GM12878 (cell line): ENCODE measurements around the gene GJD3. TPM values are rescaled to one million over a fixed set of nuclear protein-coding genes. Genes with fewer than 3 reads are reported as not detected.
A peak's percentile ranks its signal among the peaks of the same experiment; 100 is the strongest.

Source experiments
- ATAC-seq: fragments of 200-7000 bp; cut with Tn5 transposase; 3 replicates; pipeline ENCODE4 v1.9.1; 2020; ENCODE audit warnings: mild to moderate bottlenecking, moderate library complexity
- BruUV-seq: library from RNA; stranded (reverse); fragments of 400-500 nt; replicated peaks from 2 replicates; lab custom pipeline; 2021; lab: Mats Ljungman, UMichigan
- CTCF ChIA-PET: fragments of 300-600 bp; sonication (Branson Sonifier 250); formaldehyde crosslinking; extraction: SDS; loops from one replicate; lab custom pipeline; 2021; ENCODE audit warnings: inconsistent platforms; lab: Yijun Ruan, JAX
- POLR2A ChIA-PET: fragments of 350-600 bp; formaldehyde crosslinking; extraction: SDS; loops from one replicate; lab custom pipeline; 2021; ENCODE audit warnings: inconsistent platforms; lab: Charles Lee
- RAD21 ChIA-PET: fragments of 300-600 bp; sonication (Branson Sonifier 250); formaldehyde crosslinking; loops from one replicate; lab custom pipeline; 2023; ENCODE audit warnings: antibody characterized with exemption; ENCODE audit not compliant: unreplicated experiment; lab: Charles Lee
- SMC1A ChIA-PET: fragments of 300-600 bp; sonication (Branson Sonifier 250); formaldehyde crosslinking; loops from one replicate; lab custom pipeline; 2023; ENCODE audit not compliant: unreplicated experiment, uncharacterized antibody; lab: Charles Lee
- DNase-seq: peaks from one replicate; pipeline ENCODE4 v3.0.0-alpha.2; 2011; ENCODE audit warnings: low read depth, low spot score
- FAIRE-seq: peaks from 3 replicates; lab custom pipeline; 2011; peaks lifted over from hg19 to GRCh38; lab: Jason Lieb, UNC
- H2AFZ ChIP-seq: 2 replicates; pipeline ENCODE4 v1.6.0; 2011; ENCODE audit warnings: low read depth, low read length, control low read depth; ENCODE audit not compliant: control insufficient read depth
- H3K27ac ChIP-seq: 2 replicates; pipeline ENCODE4 v1.5.1; 2011; ENCODE audit warnings: control low read depth; ENCODE audit not compliant: control insufficient read depth, insufficient read depth
- H3K27me3 ChIP-seq, 2 experiments: replicated peaks in 1 of 2; 2 replicates each; pipeline versions ENCODE4 v1.6.0 to v1.6.1; 2011; ENCODE audit warnings: low read length in 1 of 2; ENCODE audit not compliant: control insufficient read depth in 2 of 2, insufficient read depth in 2 of 2
- H3K36me3 ChIP-seq, 2 experiments: 2 replicates each; pipeline ENCODE4 v1.5.1; 2011; ENCODE audit warnings: low read length in 1 of 2; ENCODE audit not compliant: control insufficient read depth in 2 of 2, insufficient read depth in 2 of 2
- H3K4me1 ChIP-seq: 2 replicates; pipeline ENCODE4 v1.6.1; 2011; ENCODE audit warnings: mild to moderate bottlenecking, low read length, moderate library complexity, mixed read lengths; ENCODE audit not compliant: control insufficient read depth, insufficient read depth
- H3K4me2 ChIP-seq: 2 replicates; pipeline ENCODE4 v1.6.0; 2011; ENCODE audit warnings: control low read depth; ENCODE audit not compliant: control insufficient read depth, insufficient read depth
- H3K4me3 ChIP-seq: fragments of 200-600 bp; sonication (generic); 2 replicates; pipeline ENCODE4 v1.5.1; 2016
- H3K79me2 ChIP-seq: 2 replicates; pipeline ENCODE4 v1.6.0; 2011; ENCODE audit warnings: low read length; ENCODE audit not compliant: control insufficient read depth, insufficient read depth
- H3K9ac ChIP-seq: 2 replicates; pipeline ENCODE4 v1.8.0; 2011; ENCODE audit warnings: low read length, control low read depth, mixed read lengths; ENCODE audit not compliant: control insufficient read depth, insufficient read depth
- H3K9me3 ChIP-seq: replicated peaks from 3 replicates; pipeline ENCODE4 v1.5.1; 2011; ENCODE audit warnings: mild to moderate bottlenecking, low read length; ENCODE audit not compliant: control insufficient read depth, insufficient read depth
- H4K20me1 ChIP-seq: 2 replicates; pipeline ENCODE4 v1.6.0; 2011; ENCODE audit not compliant: control insufficient read depth, insufficient read depth
- CBX5 ChIP-seq: sonication (generic); IDR thresholded peaks from 2 replicates; pipeline ENCODE4 v1.6.1; 2016; ENCODE audit warnings: low read depth, moderate library complexity, mild to moderate bottlenecking, inconsistent platforms
- CHD1 ChIP-seq: IDR thresholded peaks from 2 replicates; pipeline ENCODE4 v1.6.1; 2012; ENCODE audit warnings: low read depth, low read length, improper control_type of control experiment
- EZH2 ChIP-seq: IDR thresholded peaks from 2 replicates; pipeline ENCODE4 v1.6.1; 2012; ENCODE audit warnings: low read depth, mild to moderate bottlenecking, control low read depth, inconsistent platforms, low read length, borderline replicate concordance; ENCODE audit not compliant: control insufficient read depth
- IKZF2 ChIP-seq, 2 experiments: fragments of 450-650 bp; IDR thresholded peaks; 2 replicates each; pipeline ENCODE4 v1.6.1; 2017; ENCODE audit warnings: mild to moderate bottlenecking in 2 of 2, moderate library complexity in 2 of 2
- MTA2 ChIP-seq: fragments of 450-650 bp; IDR thresholded peaks from 2 replicates; pipeline ENCODE4 v1.6.1; 2016; ENCODE audit warnings: low read depth, mild to moderate bottlenecking, moderate library complexity
- NFYB ChIP-seq: IDR thresholded peaks from 2 replicates; pipeline ENCODE4 v1.6.1; 2011; ENCODE audit warnings: low read depth, mild to moderate bottlenecking, low read length, improper control_type of control experiment, moderate library complexity; ENCODE audit not compliant: insufficient read depth
- NR2F1 ChIP-seq: fragments of 450-650 bp; conservative IDR thresholded peaks from 2 replicates; pipeline ENCODE4 v1.6.1; 2017; ENCODE audit warnings: mild to moderate bottlenecking
- POLR2AphosphoS2 ChIP-seq: IDR thresholded peaks from 2 replicates; pipeline ENCODE4 v1.6.1; 2011; ENCODE audit warnings: low read depth, mild to moderate bottlenecking, low read length, improper control_type of control experiment, moderate library complexity
- POLR2AphosphoS5 ChIP-seq: IDR thresholded peaks from 2 replicates; pipeline ENCODE4 v1.6.1; 2011; ENCODE audit warnings: mild to moderate bottlenecking, low read length, inconsistent platforms
- RCOR1 ChIP-seq: conservative IDR thresholded peaks from 2 replicates; pipeline ENCODE4 v1.6.1; 2012; ENCODE audit warnings: low read depth, low read length, improper control_type of control experiment
- SMARCA5 ChIP-seq: fragments of 450-650 bp; IDR thresholded peaks from 2 replicates; pipeline ENCODE4 v1.6.1; 2017; ENCODE audit warnings: mild to moderate bottlenecking
- SPI1 ChIP-seq: IDR thresholded peaks from 2 replicates; pipeline ENCODE4 v1.6.1; 2011; ENCODE audit warnings: low read depth, mild to moderate bottlenecking, low read length, moderate library complexity, borderline replicate concordance; ENCODE audit not compliant: insufficient read depth
- SRF ChIP-seq, 2 experiments: IDR thresholded peaks; 2 replicates each; pipeline ENCODE4 v1.6.1; 2011; ENCODE audit warnings: low read depth in 2 of 2, low read length in 2 of 2, mild to moderate bottlenecking in 1 of 2, moderate library complexity in 1 of 2
- WRNIP1 ChIP-seq: IDR thresholded peaks from 2 replicates; pipeline ENCODE4 v1.6.1; 2011; ENCODE audit warnings: low read depth, low read length, improper control_type of control experiment, borderline replicate concordance
- ZNF217 ChIP-seq: fragments of 450-650 bp; IDR thresholded peaks from 2 replicates; pipeline ENCODE4 v1.6.1; 2017; ENCODE audit warnings: antibody characterized with exemption, mild to moderate bottlenecking
- ZNF24 ChIP-seq: fragments of 450-650 bp; IDR thresholded peaks from 2 replicates; pipeline ENCODE4 v1.6.1; 2017; ENCODE audit warnings: antibody characterized with exemption, mild to moderate bottlenecking
- ZNF274 ChIP-seq: IDR thresholded peaks from one replicate; pipeline ENCODE4 v1.8.0; 2011; ENCODE audit not compliant: insufficient read length, insufficient read depth
- ZSCAN29 ChIP-seq: fragments of 450-650 bp; IDR thresholded peaks from 2 replicates; pipeline ENCODE4 v1.6.1; 2017; ENCODE audit warnings: mild to moderate bottlenecking, moderate library complexity
- WGBS: methylation state at CpG from one replicate; pipeline ENCODE4 v1.1.6; 2016; ENCODE audit warnings: low lambda C conversion rate; ENCODE audit not compliant: insufficient replicate concordance, insufficient coverage; ENCODE audit errors: missing lambda C conversion rate; 5-methylcytosine and 5-hydroxymethylcytosine counted together
- in situ Hi-C: fragments of 300-500 bp; cut with MboI; formaldehyde crosslinking; loops from 9 replicates; pipeline ENCODE4 v1.14.3; 2018; ENCODE audit warnings: mixed read lengths
- intact Hi-C: fragments of 100-400 bp; cut with micrococcal nuclease; formaldehyde crosslinking; loops from one replicate; pipeline ENCODE4 v1.14.2; 2022; ENCODE audit not compliant: unreplicated experiment
- polyA plus RNA-seq, 11 experiments: library from polyadenylated mRNA; depleted of rRNA in 4 of 11; unstranded in 6 of 11; stranded (reverse) in 5 of 11; fragments of >200 nt; fragmentation: Nextera tagmentation in 4 of 11; fragmentation: Illumina TruSeq in 1 of 11; extraction: Ambion mirVana in 4 of 11; extraction: Trizol in 1 of 11; gene quantifications; 1 replicate in 1 of 11; 2 replicates in 10 of 11; pipeline versions ENCODE4 v1.2.1 to v1.2.3, GENCODE V29; 2011 to 2016; ENCODE audit warnings: inconsistent platforms in 2 of 11, missing spikeins in 2 of 11, low read depth in 1 of 11
- total RNA-seq, 4 experiments: library from RNA; depleted of rRNA in 3 of 4; stranded (reverse); fragments of >200 nt in 3 of 4; fragmentation: Illumina TruSeq in 1 of 4; extraction: Trizol in 1 of 4; gene quantifications; 2 replicates each; pipeline versions ENCODE4 v1.2.1 to v1.2.3, GENCODE V29; 2013 to 2021
- TF ChIP-seq, protein P1 (sequence below): IDR thresholded peaks from 2 replicates; pipeline ENCODE4 v1.6.1; 2012; ENCODE audit warnings: low read depth, low read length, improper control_type of control experiment
- TF ChIP-seq, protein P2 (sequence below): fragments of 450-650 bp; IDR thresholded peaks from 2 replicates; pipeline ENCODE4 v1.6.1; 2018; ENCODE audit warnings: borderline replicate concordance, mild to moderate bottlenecking; ENCODE audit not compliant: partially characterized antibody

The GJD3 gene
- total and polyA plus RNA-seq, 10 of the 15 experiments (the other 5 are each of a cell fraction or from before 2014, with no cell fraction given): 1.6 TPM; not detected in 9

DNA sequence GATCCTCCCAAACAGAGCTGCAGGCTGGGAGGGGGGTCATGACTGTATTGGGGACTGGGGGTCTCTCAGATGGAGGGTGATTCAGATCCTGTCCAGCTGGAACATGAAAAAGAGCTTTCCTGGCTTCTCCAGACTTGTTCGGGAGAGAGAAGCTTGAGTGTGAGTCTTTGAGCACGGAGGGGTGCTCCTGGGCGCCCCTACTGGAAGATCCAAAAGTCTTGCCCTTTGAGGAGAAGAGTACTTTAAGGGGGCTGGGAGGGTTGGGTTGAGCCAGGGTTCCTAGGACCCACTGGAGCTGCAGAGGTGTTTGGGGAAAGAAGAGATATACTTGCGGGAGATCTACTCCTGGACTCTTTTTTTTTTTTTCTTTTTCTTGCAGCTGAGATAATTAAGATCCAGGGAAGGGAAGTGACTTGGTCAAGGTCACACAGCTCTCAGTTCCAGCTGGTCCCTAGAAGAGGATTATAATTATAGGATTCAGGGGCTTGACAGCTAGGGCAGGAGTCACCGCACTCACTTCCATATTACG, 47.1 kb downstream of the GJD3 start:
- peak overlapping the region; percentile 91 for H3K9ac ChIP-seq
- in situ Hi-C loops: no loop called here
- POLR2A ChIA-PET: interaction anchor here (0.7 to 1.3 kb wide), 7 partner anchors 9 to 216 kb away, joined by 3 to 18 read pairs (median 3); partner anchors contain the start of genes CDC6 and RARA
- no peaks in the 10 kb centered on the region for H3K9me3 ChIP-seq
- no peaks in the 10 kb centered on the region; a peak in 1 of 4 replicates for H3K36me3 ChIP-seq
- peak overlapping the region; percentile 91 for H3K4me3 ChIP-seq
- RAD21 ChIA-PET: interaction anchor here (0.6 to 12.6 kb wide), 8 partner anchors 8 to 94 kb away, joined by 3 to 156 read pairs (median 4); partner anchors contain the start of genes CDC6 and RARA
- ATAC-seq: peak; percentile 28
- intact Hi-C loops: loop anchor here (10.0 kb wide), 1 partner anchor 97 kb away; the partner anchor contains the start of gene TOP2A
- H3K27ac ChIP-seq: peak overlapping the region; percentile 96
- no peak for DNase-seq
- FAIRE-seq: no peak
- H3K4me2 ChIP-seq: peak overlapping the region; percentile 100
- H4K20me1 ChIP-seq: no peaks in the 10 kb centered on the region
- H2AFZ ChIP-seq: peak overlapping the region; percentile 84
- SMC1A ChIA-PET: interaction anchor here (0.8 to 1.8 kb wide), 4 partner anchors 8 to 38 kb away, joined by 3 to 20 read pairs (median 5); partner anchors contain the start of gene RARA
- 0% methylated on average over 6 of the region's 6 CpGs for WGBS
- peaks cover 49% of the 10 kb centered on the region for H3K4me1 ChIP-seq
- H3K79me2 ChIP-seq: peaks cover 46% of the 10 kb centered on the region
- CTCF ChIA-PET: interaction anchor here (0.7 to 8.4 kb wide), 16 partner anchors 8 to 219 kb away, joined by 3 to 90 read pairs (median 4); partner anchors contain the start of genes CDC6, RARA and TOP2A
- no TSS peak for BruUV-seq
- H3K27me3 ChIP-seq: no peaks in the 10 kb centered on the region
- no peak for TF ChIP-seq NR2F1
- TF ChIP-seq RCOR1: no peak; the same call in 1 of the 2 replicates
- TF ChIP-seq ZNF217: no peak
- no peak for TF ChIP-seq ZNF274
- TF ChIP-seq, protein P1, sequence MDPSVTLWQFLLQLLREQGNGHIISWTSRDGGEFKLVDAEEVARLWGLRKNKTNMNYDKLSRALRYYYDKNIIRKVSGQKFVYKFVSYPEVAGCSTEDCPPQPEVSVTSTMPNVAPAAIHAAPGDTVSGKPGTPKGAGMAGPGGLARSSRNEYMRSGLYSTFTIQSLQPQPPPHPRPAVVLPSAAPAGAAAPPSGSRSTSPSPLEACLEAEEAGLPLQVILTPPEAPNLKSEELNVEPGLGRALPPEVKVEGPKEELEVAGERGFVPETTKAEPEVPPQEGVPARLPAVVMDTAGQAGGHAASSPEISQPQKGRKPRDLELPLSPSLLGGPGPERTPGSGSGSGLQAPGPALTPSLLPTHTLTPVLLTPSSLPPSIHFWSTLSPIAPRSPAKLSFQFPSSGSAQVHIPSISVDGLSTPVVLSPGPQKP: no peak
- 0 out of 2 replicates have a peak, but pooled peaks have one; percentile 40 for TF ChIP-seq SPI1
- TF ChIP-seq WRNIP1: no peak
- no peak for TF ChIP-seq MTA2
- TF ChIP-seq EZH2: no peak
- TF ChIP-seq POLR2AphosphoS2: no peak
- TF ChIP-seq SRF (IDR thresholded peaks at IDR 0.05; ENCODE audit: low read depth in 2 of 2, low read length in 2 of 2): no peak
- peak; percentile 58; the same call in 1 of the 2 replicates for TF ChIP-seq SMARCA5
- TF ChIP-seq, protein P2, sequence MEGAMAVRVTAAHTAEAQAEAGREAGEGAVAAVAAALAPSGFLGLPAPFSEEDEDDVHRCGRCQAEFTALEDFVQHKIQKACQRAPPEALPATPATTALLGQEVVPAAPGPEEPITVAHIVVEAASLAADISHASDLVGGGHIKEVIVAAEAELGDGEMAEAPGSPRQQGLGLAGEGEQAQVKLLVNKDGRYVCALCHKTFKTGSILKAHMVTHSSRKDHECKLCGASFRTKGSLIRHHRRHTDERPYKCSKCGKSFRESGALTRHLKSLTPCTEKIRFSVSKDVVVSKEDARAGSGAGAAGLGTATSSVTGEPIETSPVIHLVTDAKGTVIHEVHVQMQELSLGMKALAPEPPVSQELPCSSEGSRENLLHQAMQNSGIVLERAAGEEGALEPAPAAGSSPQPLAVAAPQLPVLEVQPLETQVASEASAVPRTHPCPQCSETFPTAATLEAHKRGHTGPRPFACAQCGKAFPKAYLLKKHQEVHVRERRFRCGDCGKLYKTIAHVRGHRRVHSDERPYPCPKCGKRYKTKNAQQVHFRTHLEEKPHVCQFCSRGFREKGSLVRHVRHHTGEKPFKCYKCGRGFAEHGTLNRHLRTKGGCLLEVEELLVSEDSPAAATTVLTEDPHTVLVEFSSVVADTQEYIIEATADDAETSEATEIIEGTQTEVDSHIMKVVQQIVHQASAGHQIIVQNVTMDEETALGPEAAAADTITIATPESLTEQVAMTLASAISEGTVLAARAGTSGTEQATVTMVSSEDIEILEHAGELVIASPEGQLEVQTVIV: no peak
- TF ChIP-seq ZNF24: no peak
- TF ChIP-seq CBX5: no peak
- TF ChIP-seq POLR2AphosphoS5: no peak
- no peak for TF ChIP-seq NFYB
- TF ChIP-seq CHD1: no peak
- no peak for TF ChIP-seq IKZF2 (IDR thresholded peaks at IDR 0.05)
- no peak for TF ChIP-seq ZSCAN29
